ENCODE data around the gene MFSD6. TPM values are rescaled to one million over a fixed set of nuclear protein-coding genes. Genes with fewer than 3 reads are reported as not detected.
"Not testable (repeated sequence)": the region's sequence is repeated elsewhere in the genome, so short reads cannot be mapped to it uniquely, and the experiment has no call there.

MFSD6 gene
- 26.2 TPM for total RNA-seq

- no peak for DNase-seq
Observed at GRCh38 chr2:190407662-190408537, at the start of gene MFSD6. Gene MFSD6 (plus strand): TSS chr2:190408355. CDS start chr2:190436030, 27,675 bp downstream.

DNA sequence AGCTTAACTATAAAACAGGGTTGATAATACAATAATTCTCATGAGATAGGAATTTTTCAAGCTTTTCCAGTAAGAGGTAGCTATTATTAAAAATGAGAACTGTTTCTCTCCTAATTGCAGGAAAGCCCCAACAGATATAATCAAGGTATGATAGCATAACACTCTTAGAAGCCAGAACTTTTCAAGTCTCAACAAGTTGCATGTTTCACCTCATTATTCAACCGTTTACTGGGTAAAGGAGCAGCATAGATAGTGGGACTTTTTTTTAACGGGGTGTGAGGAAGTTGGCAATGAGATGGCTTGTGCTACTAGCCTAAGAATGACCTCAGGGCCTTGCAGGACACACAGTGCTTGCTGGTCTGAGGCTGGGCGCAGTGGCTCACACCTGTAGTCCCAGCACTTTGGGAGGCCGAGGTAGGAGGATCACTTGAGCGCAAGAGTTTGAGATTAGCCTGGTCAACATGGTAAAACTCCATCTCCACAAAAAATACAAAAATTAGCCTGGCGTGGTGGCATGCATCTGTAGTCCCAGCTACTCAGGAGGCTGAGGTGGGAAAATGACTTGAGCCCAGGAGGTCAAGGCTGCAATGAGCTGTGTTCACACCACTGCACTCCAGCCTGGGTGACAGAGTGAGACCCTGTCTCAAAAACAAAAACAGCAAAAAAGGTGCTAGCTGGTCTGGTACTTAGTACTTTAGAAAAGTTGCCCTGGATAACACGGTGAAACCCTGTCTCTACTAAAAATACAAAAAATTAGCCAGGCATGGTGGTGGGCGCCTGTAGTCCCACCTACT, 49.3 kb upstream of the MFSD6 start:
- not testable (repeated sequence) for DNase-seq

DNA sequence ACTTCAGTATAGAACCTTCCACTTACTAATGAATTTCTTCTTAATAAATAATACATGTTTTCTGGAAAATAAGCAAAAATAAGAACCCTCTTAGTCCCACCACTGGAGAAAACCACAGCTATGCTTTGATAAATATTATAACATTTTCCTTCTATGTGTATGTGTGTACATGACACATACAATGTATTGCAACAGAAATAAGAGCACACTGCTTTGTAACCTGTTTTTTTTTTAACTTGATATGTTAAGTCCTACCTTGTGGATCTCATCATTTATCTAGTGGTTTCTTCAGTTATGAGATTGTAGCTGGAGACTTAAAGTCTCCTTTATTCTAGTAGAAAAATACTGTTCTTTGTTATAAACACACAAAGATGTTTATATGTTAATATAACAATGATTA, 47.6 kb upstream of the MFSD6 start:
- no peak for DNase-seq

GRCh38 chr2:190360965-190361364, 47.2 kb upstream of the MFSD6 start:
- no peak for DNase-seq

DNA sequence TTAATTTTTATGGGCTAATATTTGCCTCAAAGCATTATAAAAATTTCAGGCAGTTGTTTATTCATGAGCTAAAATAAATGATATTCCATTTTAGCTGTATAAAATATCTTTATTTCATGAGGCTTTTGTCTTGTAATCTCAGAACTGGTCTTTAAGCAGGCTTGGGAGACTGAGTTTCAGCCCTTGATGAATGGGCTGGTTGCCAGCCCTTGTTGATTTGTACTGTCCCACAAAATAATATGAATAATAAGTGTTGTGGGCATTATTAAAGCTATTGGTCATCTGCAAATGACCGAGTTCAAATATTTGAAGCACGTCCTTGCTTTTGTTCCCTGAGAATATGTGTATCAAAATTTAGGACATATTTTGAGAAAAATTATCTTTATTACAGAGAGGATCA, 46.6 kb upstream of the MFSD6 start:
- no peak for DNase-seq

DNA sequence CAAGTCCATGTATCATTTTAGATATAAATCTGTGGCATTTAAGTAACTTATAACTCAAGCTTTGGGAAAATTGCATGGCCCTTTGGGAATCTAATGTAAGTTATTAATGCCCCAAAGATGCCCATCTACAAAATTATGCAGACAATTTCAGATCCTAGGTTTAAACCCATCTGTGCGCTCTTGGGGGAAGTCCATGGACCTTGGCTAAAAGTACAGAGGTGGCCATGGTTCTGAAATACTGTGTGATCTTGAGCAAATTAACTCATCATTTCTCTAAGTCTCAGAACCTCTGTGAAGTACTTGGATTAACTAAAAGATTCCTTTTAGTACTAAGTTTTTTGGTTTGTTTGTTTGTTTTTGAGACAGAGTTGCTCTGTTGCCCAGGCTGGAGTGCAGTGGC, 45.3 kb upstream of the MFSD6 start:
- no peak for DNase-seq

GRCh38 chr2:190365499-190366204, 42.5 kb upstream of the MFSD6 start:
- no peak for DNase-seq

DNA sequence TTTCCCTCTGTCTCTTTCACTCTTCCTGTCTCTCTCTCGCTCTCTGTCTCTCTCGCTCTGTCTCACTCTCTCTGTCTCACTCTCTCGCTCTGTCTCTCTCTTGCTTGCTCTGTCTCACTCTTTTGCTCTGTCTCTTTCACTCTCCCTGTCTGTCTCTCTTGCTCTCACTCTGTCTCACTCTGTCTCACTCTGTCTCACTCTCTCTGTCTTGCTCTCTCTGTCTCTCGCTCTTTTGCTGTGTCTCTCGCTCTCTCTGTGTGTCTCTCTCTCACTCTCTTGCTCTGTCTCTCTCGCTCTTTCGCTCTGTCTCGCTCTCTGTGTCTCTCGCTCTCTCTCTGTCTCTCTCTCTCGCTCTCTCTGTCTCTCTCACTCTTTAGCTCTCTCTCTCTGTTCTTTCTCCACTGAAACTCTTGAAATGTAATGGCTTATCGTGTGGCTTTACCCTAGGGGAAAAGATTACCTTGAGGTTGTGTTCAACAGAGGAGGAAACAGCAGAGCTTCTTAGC, 41.9 kb upstream of the MFSD6 start:
- no peak for DNase-seq

DNA sequence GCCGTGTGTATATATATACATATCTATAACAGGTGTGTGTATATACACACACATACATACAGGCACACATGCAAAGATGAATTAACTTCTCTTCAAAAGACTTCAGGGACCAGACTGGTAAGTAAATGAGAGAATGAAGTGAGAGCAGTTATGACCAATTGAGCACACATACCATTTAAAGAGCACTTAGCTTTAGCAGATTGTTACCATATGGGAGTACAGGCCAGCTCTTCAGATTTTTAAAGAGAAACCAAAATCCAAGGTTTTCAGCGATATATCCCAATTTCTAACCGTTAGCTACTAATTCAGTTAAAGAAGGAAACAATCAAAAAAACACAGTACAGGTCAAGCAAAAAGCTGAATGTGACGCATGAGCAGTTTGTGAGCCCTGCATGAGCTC, 41.1 kb upstream of the MFSD6 start:
- DNase-seq = no peak

GRCh38 chr2:190369635-190370034, 38.5 kb upstream of the MFSD6 start:
- DNase-seq = no peak

GRCh38 chr2:190376083-190376482, 32.1 kb upstream of the MFSD6 start:
- no peak for DNase-seq

DNA sequence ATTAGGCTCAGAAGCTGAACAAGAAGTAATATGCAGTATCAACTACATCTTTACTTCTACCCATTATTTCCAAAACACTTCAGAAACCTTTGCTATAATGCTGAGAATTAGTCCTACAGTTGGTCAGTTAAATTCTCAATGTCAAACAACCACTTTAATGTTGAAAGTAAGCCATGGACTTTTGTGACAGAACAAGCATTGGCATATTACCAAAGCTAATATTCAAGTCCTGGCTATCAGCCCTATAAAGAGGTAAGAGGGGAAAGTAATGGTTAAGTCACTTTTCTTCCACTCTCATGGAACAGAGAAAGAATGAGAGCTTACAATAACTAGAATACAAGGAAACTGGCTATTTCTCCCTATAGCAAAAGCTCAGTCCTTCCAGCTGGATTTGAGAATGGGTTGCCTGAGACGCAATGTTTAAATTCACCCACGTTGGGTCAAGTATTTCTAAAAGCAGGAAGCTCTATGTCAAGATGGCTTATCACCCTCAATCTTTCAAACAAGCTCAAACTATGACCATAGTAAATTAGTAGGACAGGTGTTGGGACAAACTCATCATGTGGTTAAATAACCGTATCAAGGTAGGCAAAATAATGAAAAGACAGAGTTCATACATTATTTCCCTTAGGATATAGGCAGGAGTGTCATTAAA, 31.4 kb upstream of the MFSD6 start:
- no peak for DNase-seq

GRCh38 chr2:190378880-190379237, 29.3 kb upstream of the MFSD6 start:
- no peak for DNase-seq

GRCh38 chr2:190379249-190379964, 28.7 kb upstream of the MFSD6 start:
- peak; percentile 42 for DNase-seq

DNA sequence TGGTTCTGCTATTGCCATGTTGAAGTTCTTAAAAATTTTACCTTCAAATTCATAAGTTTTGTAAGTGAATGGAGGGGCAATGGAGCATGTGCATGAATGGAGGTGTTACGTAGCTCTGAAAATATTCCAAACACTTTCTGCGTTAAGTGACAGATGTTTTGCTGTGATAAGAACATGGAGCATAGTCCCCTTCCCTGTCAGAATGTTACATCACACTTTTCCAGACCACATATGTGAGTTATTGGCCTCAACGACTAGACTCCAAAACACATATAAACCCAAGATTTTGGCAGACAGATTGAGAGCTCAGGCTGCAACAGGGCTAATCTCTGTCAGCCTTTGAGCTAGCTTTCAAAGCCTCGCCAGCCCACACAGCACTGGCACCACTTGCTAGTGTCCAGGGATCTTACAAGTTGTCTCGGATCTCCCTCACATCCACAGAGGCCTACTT, 27.2 kb upstream of the MFSD6 start:
- peak; percentile 22 for DNase-seq

GRCh38 chr2:190382851-190383250, 25.3 kb upstream of the MFSD6 start:
- DNase-seq = no peak

DNA sequence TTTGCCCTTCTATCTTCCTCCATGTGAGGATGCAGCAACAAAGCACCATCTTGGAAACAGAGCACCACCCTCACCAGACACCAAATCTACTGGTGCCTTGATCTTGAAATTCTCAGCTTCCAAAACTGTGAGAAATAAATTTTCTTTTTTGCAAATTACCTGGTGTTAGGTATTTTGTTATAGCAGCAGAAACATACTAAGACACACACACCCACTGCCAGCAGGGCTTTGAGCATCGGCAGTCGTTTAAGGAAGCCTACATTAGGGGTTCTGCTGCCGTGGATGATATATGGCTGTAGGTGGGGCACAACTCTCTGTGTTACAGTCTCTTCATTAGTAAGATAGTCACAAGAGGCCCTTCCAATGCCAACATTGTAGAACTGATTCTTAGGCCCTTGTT, 20.7 kb upstream of the MFSD6 start:
- no peak for DNase-seq

- no peak for DNase-seq
Observed at GRCh38 chr2:190396271-190396670, 11.9 kb upstream of the MFSD6 start.

GRCh38 chr2:190402986-190403603, 5.1 kb upstream of the MFSD6 start:
- DNase-seq = no peak

GRCh38 chr2:190404487-190404886, 3.7 kb upstream of the MFSD6 start:
- no peak for DNase-seq

GRCh38 chr2:190405070-190405469, 3.1 kb upstream of the MFSD6 start:
- no peak for DNase-seq
